ENCODE data around the gene COBL.

COBL gene

GRCh38 chr7:51250512-51250911 is 66.1 kb downstream of the COBL start:
- no peak for DNase-seq

GRCh38 chr7:51249991-51250390 is 66.6 kb downstream of the COBL start:
- DNase-seq = no peak

- no peak for DNase-seq
Measured at GRCh38 chr7:51249187-51249945, 67.2 kb downstream of the COBL start.

GRCh38 chr7:51246258-51247245 is 70.1 kb downstream of the COBL start:
- no peak for DNase-seq

- DNase-seq = no peak
Measured at GRCh38 chr7:51244885-51245284, 71.7 kb downstream of the COBL start.

- no peak for DNase-seq
Measured at GRCh38 chr7:51244053-51244452, 72.6 kb downstream of the COBL start.

- DNase-seq = no peak
Measured at GRCh38 chr7:51243631-51244030, 73.0 kb downstream of the COBL start.

GRCh38 chr7:51242881-51243518 is 73.6 kb downstream of the COBL start:
- DNase-seq = no peak

- no peak for DNase-seq
Measured at GRCh38 chr7:51242007-51242691, 74.5 kb downstream of the COBL start.

GRCh38 chr7:51240868-51241267 is 75.7 kb downstream of the COBL start:
- DNase-seq = no peak

GRCh38 chr7:51239691-51240090 is 76.9 kb downstream of the COBL start:
- DNase-seq = no peak

- DNase-seq = no peak
Measured at GRCh38 chr7:51238981-51239495, 77.6 kb downstream of the COBL start.

- DNase-seq = no peak
Measured at GRCh38 chr7:51237446-51238133, 79.0 kb downstream of the COBL start.

GRCh38 chr7:51236470-51237132 is 80.0 kb downstream of the COBL start:
- DNase-seq = no peak

- no peak for DNase-seq
Measured at GRCh38 chr7:51235593-51236313, 80.9 kb downstream of the COBL start.

- DNase-seq = no peak
Measured at GRCh38 chr7:51234609-51235308, 81.8 kb downstream of the COBL start.

- DNase-seq = no peak
Measured at GRCh38 chr7:51234139-51234538, 82.5 kb downstream of the COBL start.

- no peak for DNase-seq
Measured at GRCh38 chr7:51233374-51233773, 83.2 kb downstream of the COBL start.

- DNase-seq = no peak
Measured at GRCh38 chr7:51230723-51231122, 85.9 kb downstream of the COBL start.

GRCh38 chr7:51230324-51230625 is 86.3 kb downstream of the COBL start:
- DNase-seq = no peak

Measured in CD4-positive, alpha-beta T cell treated with Interferon gamma for 1 hour (primary cell).